ENCODE results near the gene TSR2.

DNA sequence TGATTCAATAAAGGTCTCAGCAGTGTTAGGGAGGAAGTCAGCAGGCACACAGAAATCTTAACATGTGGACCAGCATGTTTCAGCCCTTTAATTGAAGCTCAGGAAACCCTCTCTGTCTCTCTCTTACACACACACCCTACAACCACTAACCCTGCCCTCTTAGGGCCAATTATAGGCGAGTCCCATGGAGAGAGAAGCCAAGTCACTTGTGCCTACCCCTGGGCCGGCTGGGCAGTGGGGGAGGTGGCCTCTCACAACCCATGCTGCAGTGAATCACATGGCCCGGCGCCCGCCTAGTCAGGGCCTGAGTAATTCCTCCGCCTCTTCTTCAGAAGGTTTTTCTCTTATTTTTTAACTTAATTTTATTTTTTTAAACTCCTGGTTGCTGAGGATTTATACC lies 52.1 kb downstream of the TSR2 start:
- TF ChIP-seq, protein P1, sequence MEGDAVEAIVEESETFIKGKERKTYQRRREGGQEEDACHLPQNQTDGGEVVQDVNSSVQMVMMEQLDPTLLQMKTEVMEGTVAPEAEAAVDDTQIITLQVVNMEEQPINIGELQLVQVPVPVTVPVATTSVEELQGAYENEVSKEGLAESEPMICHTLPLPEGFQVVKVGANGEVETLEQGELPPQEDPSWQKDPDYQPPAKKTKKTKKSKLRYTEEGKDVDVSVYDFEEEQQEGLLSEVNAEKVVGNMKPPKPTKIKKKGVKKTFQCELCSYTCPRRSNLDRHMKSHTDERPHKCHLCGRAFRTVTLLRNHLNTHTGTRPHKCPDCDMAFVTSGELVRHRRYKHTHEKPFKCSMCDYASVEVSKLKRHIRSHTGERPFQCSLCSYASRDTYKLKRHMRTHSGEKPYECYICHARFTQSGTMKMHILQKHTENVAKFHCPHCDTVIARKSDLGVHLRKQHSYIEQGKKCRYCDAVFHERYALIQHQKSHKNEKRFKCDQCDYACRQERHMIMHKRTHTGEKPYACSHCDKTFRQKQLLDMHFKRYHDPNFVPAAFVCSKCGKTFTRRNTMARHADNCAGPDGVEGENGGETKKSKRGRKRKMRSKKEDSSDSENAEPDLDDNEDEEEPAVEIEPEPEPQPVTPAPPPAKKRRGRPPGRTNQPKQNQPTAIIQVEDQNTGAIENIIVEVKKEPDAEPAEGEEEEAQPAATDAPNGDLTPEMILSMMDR (IDR thresholded peaks at IDR 0.05; ENCODE audit: insufficient read depth, low read length, poor library complexity, severe bottlenecking) = no peak
- no peak for TF ChIP-seq EZH2phosphoT487 (conservative IDR thresholded peaks at IDR 0.05; ENCODE audit: low read length)

Measured in SU-DHL-6 (cell line).